Ecto neural progenitor cell (in vitro differentiated cells): ENCODE data around the gene FARP1.

Experiments used
- DNase-seq: peaks from one replicate; pipeline ENCODE4 v3.0.0-alpha.2; 2018; ENCODE audit warnings: low spot score

The FARP1 gene

DNA sequence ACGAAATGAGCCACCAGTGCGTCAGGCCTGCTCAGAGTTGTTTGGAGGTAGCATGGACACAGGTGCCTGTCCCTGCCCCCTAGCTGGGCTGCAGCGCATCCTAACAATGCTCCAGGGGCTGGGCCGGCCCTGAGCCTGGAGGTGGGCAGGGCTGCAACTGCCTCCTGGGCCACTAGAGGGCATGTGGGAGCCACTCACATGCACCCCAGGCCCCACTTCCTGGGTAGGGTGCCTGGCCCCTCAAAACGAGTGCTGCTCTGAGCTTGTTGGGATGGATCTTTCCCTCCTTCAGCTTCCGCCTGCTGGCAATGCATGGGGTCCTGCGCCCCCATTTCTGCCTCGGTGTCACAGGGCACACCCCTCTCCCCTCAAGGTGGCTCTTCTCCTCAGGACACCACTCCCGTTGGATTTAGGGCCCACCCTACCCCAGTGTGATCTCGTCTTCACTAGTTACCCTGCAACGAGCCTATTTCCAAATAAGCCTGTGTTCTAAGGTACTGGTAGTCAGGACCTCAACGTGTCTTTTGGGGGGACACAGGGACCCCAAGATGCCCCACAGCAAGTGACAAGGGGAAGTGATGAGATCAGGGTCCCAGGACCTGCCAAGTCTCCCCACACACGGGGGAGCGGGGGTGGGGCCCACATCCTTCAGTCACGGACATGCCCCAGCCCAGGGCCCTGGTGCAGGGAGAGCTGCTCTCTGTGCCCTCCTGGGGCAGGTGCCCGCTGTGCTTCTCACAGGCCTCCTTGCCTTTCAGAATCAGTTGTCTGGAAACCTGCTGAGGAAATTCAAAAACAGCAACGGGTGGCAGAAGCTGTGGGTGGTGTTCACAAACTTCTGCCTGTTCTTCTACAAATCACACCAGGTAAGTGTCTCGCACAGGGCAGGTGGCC lies 302.7 kb downstream of the FARP1 start:
- peak; percentile 85 for DNase-seq

DNA sequence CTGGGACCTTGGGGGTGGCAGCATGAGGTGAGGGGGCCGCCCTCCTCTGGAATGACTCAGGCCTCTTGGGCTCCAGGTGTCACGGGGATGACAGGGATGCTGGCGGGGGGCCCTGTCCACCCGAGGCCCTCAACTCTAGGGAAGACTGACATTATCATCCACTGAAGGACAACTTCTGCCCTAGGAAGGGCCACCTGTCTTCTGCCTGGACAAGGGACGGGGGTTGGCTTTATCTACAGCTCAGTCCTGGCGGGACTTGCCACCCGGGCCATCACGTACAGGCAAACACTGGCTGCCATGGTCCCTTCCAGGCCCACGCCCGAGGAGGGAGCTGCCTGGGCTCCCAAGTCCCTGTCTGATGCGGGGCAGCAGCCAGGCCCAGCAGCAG lies 303.3 kb downstream of the FARP1 start:
- DNase-seq: no peak

DNA sequence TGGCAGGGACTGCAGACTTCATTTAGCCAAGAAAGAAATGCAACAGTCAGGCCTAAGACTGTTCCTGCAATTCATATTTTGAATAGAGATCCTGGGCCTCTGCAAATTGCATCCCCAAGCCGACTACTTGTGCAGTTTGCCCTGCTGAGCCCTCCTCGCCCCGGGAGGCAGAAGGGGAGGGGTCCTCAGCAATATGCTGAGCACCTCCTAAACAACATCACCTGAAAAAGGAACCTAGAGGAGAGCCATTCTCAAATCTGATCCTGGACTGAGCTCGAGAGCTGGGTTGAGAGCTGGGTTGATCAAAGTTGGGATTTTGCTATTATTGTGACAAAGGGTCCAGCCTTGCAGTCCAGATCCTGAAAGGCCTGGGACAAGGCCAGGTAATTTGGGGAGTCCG lies 304.2 kb downstream of the FARP1 start:
- DNase-seq: no peak

DNA sequence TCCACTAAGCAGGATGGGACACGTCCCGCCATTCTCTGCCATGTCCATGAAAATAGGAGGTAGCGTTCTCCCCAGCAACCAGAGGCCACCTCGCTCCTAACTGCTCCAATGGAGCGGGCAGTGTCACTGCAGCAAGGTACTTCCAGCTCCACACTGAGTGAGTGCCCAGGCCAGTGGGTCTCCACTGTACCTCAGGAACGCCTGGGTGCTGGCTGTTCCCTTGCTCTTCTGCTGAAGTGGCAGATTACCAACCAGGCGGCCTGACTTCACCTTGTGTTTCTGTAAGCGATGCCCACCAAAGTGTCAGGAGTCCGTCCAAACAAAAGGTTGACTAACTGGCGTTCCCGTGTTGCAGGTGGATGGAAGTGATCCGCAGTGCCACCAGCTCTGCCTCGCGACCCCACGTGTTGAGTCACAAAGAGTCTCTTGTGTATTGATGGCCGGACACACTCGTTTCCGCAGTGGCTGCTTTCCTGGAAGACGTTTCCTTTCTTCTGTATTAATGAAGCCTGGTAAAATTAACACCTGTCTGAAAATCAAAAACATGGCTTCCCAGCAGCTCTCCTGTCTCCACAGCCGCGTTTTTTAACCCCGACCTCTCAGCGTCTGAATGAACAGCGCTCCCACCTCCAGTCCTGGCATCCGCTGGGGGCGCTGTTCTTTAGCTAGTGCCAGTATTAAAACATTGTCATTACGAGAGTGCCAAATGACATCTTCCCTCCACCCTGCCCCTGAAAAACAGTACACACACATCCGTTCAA lies 305.2 kb downstream of the FARP1 start:
- peak; percentile 78 for DNase-seq

DNA sequence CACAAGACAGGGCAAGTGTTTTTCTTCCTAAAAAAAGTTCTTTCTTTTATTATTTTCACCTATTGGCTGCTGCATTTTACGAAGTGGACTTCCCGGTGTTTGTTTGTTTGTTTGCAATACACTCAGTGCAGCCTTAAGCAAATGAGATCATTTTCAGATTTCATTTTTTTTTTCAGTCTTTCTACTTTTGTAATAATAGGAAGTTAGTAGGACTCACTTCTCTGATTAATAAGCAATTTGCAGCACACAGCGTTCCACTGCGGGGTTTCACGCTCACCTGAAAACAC lies 305.7 kb downstream of the FARP1 start:
- no peak for DNase-seq

DNA sequence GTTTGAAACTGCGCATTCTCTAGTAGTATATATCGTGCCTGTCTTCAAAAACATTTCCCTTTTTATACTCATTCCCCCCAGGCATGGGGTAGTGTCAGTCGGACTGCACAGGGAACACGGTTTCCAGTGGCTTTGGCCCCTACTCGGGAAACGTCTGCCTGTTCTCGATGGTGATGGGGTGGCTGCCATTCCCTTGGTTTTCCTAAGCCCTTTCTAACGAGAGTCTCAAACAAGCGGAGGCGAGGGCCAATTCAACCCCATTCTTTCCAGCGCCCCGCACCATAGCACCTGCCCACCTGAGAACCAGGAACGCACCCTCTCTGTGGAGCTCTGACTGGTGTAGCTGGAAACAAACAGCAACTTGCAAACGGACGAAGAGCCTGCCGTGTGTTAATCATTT lies 306.4 kb downstream of the FARP1 start:
- no peak for DNase-seq

DNA sequence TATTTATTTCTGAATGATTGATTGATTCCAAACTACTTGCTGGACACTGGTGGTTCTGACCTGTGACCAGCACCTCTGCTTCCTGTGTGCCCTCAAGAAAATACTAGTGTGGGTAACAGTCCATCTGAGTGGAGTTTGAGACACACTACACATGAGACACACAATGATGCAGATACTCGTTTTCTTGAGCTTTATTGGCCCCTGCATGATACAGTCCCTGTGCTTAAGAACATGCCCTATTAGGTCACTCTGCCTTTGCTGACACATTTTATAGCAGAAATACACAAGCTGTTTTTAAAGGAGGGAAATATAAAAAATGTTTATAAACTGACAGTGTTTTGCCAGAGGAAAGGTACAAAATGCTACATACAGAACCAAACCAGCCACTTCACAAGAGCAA lies 307.1 kb downstream of the FARP1 start:
- DNase-seq: no peak

DNA sequence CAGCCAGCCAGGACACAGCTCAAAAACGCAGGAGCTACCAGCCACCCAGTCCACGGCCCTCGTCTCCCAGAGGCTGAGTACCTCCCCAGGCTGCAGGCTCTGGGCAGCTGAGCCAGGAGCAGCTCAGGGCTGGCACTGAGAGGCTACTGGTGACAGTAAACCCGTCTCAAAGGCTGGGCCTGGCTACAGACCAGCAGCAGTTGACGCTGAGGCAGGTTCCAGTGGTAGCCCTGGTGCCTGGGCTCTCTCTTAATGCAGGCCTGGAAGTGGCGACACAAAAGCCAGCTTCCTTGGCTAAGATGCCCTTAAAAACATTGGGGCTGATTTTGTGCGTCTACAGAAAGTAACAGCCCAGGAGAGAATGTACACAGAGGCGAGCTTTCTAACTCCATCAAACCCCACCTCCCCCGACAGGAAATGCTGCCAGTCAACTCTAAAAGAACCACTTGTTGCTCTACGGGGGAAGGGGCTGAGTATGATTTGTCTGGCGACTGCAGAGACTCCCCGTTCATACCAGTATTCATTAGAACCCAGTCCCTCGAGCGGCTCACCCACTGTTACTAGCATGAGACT lies 307.7 kb downstream of the FARP1 start:
- no peak for DNase-seq

DNA sequence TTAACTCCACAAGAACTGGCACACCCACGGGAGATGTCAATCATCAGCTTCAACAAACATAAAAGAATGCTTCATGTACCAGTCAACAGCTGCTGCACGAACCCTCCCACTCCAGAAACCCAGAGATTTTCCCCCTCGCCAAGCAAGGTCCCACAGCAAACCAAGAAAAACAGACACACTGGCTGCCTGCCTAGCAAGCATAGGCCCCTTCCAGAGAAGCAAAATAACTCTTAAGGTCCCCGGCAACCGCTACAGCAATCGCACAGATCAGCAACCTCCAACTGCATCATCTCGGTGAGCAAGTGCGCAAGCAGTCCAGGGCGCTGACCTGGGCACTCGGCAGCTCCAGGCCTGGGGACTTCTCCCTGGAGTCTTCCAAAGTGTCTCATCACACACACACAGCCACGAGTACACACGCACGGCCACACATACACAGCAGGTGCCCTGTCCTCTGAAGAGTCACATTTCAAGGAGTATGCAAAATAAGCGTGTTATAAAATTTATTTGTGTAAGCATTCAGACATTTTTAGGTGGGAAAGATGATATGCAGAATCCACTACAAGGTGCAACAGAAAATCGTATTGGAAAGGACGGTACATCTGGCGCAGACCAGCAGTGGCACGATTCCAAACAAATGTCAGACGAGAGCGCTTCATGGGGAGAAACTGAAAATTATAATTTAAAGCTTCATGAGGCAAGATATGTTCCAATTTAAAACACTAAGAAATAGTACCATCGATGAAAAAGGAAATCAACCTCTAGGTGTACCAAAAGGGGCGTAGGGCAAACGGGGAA lies 309.0 kb downstream of the FARP1 start:
- no peak for DNase-seq

DNA sequence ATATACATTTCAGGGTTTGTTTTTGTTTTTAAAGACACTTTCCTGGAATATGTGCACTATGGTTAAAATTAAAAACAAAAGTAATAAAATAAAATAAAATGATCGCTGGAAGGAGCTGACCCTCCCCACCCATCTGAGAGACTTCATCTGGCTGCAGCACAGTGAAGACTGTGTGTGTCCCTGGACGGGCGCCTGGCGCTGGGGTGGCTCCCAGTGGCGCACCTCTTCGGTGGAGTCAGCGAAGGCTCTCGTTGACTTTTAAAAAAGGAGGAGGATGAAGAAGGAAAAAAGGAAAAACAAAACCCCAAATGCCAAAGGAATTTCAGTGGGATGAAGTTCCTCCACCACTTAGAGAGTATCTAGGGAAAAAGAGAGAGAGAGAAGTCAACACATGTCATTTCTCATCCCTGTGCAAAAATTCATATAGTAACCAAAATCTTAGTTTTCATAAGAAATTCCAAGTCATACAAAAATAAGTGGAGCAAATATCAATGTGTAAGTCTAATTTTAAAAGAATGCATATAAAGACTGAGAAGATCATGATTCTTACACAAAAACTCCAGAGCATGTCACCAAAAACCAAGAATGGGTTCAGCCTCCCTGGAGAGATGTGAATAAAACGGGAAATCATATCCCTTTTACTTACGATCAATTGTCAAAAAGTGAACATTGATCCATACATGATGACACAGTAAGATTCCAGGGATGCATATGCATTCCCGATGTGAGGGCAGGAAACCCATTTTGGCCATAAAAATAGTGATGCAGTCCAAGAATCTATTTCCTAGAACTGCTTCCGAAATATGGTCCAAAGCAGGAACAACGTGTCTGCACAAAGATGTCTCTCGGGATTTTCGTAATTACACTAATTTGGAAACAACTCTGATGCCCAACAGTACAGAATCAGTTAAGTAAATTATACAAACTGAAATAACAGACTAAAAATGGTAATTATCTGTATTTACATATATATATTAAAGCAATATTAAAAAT lies 310.3 kb downstream of the FARP1 start:
- no peak for DNase-seq

DNA sequence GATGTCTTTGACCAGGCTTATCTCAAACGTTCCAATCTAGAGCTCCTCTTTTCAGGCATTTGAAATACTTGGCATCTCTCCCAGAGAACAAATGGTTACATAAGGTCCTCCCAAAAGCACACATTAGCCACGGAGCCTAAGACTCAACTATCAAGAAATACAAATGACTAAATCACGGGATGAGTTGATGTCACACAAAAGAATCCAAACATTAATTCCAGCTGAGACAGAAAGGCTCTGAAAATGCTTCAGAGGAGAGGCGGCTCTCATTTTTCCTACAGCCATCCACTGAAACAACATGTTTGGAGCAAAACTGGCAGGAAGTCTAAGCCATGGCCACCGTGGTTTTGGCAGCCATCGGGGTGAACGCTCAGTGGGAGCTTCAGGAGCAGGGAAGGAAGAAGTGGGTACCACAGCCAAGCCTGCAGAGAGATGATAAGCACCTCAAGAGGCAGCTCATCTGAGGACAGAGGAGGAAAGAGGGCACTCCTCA lies 311.5 kb downstream of the FARP1 start:
- DNase-seq: no peak

DNA sequence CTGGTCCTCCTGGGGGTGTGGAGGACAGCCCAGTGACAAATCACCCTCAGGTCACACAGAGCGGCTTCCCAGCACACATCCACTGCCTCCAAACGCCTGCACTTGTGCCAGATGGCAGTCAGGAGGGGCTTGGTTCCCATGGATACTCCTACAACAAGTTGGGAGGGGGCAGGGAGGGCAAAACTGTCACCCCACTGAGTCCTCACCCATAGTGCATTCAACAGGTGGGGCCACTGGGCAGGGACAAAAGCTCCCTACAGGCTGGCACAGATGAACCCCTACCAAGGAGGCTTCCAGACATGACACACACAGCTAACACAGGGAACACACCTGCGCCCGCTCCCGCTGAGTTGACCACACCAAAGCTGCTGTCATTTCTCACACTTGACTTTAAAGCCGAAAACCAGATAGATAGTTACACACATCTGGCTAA lies 313.5 kb downstream of the FARP1 start:
- no peak for DNase-seq

DNA sequence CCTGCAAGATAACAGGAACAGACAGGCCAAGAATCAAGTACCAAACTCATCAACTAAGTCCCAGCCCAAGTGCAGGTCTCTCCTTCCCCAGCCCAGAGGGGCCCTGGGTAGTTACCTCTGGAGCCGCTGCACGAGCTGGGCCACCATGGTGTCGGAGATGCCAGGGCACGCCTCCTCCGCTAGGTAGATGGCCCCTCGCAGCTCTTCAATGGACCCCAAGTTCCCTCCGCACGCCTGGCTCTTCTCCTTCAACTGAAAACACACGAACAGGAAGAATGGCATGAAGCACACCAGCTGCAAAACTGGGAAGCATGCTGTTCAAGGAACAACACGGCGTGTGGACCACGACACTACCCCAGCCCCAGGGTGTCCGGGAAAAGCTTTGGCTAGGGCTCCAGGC lies 314.2 kb downstream of the FARP1 start:
- no peak for DNase-seq

DNA sequence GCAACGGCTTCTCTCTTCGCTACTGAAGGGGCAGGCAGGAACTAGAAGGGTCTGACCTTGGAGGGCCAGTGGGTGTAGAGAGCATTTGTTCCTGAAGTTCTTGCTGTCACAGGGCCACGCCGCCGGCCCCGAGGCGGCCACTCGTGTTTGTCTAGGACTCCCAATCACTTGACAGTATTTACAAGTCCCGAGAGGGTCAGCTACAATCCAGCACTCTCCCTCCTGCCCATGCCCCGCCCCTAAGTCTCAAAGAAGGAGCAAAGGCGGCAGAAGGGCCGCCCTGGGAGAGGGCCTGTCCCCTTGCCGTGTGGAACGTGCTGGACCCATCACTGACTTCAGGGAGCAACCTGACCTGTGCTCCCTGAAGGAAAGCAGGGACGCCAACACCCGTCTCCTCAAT lies 315.5 kb downstream of the FARP1 start:
- no peak for DNase-seq

DNA sequence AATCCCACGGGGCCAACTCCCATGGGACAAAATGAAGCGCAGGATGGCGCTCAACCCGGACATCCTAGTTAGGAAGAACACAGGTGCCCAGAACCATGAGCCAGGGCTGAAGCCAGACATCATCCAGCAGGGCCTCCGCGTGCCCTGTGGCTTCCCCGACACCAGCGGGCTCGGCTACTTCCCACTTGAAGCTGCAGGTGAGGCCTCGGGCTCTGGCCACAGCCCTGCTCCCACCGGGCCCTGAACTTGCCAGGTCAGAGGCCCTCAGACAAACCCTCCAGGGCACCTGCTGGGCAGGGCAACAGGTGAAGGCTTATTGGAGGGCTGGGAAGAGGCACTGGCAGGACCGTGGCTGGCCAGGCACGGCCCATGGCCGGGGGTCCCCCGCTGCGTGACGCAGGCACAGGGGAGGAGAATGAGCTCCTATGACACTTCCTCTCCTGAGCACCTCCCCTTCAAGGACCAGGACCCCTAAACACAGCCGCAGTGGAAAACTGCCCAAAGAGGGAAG lies 316.3 kb downstream of the FARP1 start:
- DNase-seq: no peak

DNA sequence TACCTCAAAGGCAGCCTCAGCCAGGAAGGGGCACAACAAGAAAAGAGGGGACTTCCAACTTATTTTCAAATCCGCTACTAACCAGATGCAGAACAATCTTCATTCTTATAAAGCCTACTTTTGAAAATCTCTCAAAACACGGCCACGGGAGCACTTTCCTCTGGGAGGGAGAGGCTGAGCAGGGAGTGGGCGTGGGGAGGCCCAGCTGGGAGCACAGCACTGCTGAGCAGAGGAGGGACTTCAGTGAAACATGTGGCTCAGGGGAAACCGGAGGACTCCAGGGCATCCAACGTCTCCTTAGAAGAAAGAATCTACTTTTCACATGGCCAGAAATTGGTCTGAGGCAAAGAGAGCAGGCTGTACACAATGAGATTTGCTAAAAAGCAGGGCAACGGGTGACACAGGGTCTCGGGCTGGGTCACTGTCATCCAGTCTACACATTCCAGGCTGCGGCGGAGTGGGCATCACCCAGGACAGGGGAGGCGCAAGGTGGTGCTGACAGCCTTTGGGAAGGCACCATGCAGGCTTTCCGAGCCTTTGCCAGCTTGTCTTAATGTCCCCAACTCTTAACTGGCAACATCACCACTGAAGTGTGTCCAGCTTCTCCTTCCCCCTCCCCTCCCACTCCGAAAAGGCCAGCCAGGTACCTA lies 317.0 kb downstream of the FARP1 start:
- DNase-seq: no peak

DNA sequence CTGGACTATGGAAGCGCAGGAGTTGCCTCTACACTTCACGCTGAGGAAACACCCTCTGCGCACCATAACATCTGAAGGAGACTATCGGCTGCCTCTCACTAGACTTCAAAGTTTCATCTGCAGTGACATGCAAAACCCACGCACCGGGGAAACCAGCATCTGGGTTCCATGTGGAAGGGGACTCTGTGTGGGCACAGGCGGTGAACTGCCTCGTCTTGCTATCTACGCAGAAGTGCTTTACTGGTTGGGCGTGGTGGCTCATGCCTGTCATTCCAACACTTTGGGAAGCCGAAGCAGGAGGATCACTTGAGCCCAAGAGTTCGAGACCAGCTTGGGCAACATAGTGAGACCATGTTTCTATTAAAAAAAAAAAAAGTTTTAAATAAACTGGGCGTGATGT lies 317.6 kb downstream of the FARP1 start:
- no peak for DNase-seq

DNA sequence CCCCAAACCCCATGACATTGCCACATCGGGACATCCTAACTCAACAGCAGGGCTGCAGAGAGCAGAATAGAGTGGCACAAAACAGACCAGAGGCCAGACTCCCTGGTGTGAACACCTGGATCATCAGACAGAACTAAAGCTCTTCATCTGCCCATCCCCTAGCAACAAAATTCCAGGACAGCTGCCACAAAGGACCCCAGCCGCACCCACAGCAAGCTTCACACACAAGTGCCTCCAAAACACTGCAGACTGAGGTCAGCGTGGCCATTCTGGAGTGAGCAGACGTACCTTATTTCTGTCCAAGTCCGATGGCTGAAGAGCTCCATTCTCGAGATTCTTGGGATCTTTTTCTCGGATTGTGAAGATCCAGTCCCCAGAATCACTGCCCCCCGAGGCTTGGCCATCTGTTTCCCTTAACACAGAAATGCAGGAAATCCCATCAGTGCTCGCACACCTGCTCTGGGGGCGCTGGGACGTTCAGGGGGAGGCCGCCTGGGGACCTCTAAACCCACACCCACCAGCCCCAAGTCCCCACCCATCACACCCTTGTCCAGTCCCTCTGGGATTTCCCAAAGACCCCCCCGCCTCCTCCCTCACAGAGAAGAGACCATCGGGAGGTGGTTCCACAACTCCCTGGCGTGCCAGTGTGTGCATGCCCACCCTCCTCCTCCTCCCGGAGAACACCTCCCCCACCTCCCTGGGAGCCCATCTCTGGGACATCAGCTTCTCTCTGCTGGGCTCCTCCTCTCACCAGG lies 318.8 kb downstream of the FARP1 start:
- no peak for DNase-seq

DNA sequence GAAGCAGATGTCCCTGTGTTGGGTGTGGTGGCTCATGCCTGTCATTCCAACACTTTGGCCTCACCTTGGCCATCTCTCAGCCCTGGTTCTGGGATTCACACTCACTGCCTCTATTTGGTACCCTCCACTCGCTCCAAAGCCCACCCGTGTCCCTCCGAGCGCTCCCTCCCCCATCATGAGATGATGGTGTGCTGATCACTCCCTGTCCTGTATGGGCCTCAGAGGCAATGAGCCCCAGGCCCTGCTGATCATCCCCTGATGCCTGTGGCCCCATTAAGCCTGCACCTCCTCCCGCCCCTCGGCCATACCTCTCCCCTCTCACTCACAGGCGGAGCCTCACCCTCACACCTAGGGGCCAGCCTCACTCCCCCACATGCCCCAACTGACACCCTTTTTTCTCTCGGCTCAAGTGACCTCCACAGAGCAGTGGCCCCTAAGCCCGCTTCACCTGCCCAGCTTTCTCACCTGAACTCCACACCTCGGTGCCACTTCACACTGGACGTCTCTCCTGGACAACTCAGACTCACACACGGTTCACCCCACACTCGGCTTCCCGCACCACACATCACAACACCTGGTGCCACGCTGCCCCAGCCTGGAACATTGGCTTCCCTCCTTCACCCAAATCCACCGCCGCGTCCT lies 319.5 kb downstream of the FARP1 start:
- no peak for DNase-seq
